DND-41 (cell line): ENCODE measurements around the gene FLNC.

Experiments used
- CTCF ChIP-seq: IDR thresholded peaks from 2 replicates; pipeline ENCODE4 v1.5.1; 2012; ENCODE audit warnings: borderline replicate concordance, low read length, moderate library complexity, mild to moderate bottlenecking; ENCODE audit not compliant: poor library complexity, severe bottlenecking; ENCODE audit errors: extremely low read depth
- EZH2 ChIP-seq: IDR thresholded peaks from 3 replicates; pipeline ENCODE4 v1.6.1; 2012; ENCODE audit warnings: borderline replicate concordance, low read depth, mild to moderate bottlenecking, moderate library complexity, low read length, inconsistent platforms; ENCODE audit not compliant: severe bottlenecking

DNA sequence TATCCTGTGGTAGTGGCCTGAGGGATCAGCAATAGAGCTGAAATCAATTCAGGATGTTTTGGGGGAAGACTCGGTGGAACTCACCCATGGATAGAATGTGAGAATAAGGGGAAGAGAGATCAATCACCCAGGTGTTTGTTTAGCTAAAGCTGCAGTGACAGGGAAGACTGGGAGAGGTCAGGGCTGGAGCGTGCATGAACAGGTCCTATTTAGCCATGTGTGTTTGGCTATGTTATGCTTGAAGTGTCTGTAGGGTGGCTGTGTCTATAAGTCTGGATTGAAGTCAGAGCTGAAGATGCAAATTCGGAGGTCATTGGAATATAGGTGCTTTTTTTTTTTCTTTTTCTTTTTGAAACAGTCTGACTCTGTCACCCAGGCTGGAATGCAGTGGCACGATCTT lies 37.0 kb downstream of the FLNC start:
- TF ChIP-seq CTCF (no peak), EZH2 (no peak)
